ENCODE measurements around the gene PIGP.
"Not testable (repeated sequence)": the region's sequence is repeated elsewhere in the genome, so short reads cannot be mapped to it uniquely, and the experiment has no call there.

Gene PIGP

GRCh38 chr21:37075214-37075770 lies 2.4 kb upstream of the PIGP start:
- DNase-seq, result no peak

- DNase-seq, result no peak
These were observed 1.7 kb upstream of the PIGP start for GRCh38 chr21:37074546-37074945.

GRCh38 chr21:37074197-37074510 lies 1.3 kb upstream of the PIGP start:
- peak in 1 of 2 donors; percentile 3 for DNase-seq

GRCh38 chr21:37073417-37074196 lies 736 bp upstream of the PIGP start:
- peak; percentile 65 to 86 for DNase-seq

- peak; percentile 81 to 83 for DNase-seq
These were observed 440 bp downstream of the PIGP start for GRCh38 chr21:37072274-37072987.

- DNase-seq, result peak in 1 of 2 donors; percentile 5
These were observed 1.2 kb downstream of the PIGP start for GRCh38 chr21:37071561-37072273.

GRCh38 chr21:37065561-37066177 lies 7.2 kb downstream of the PIGP start:
- no peak for DNase-seq

- DNase-seq, result no peak
These were observed 8.0 kb downstream of the PIGP start for GRCh38 chr21:37064841-37065240.

- DNase-seq, result no peak
These were observed 9.4 kb downstream of the PIGP start for GRCh38 chr21:37063433-37063832.

- DNase-seq, result no peak
These were observed 10.3 kb downstream of the PIGP start for GRCh38 chr21:37062593-37062935.

- DNase-seq, result no peak
These were observed 10.8 kb downstream of the PIGP start for GRCh38 chr21:37061926-37062592.

- DNase-seq, result no peak
These were observed 12.6 kb downstream of the PIGP start for GRCh38 chr21:37060296-37060695.

- no peak for DNase-seq
These were observed 13.7 kb downstream of the PIGP start for GRCh38 chr21:37059181-37059580.

GRCh38 chr21:37058261-37058660 lies 14.6 kb downstream of the PIGP start:
- DNase-seq, result no peak

- no peak for DNase-seq
These were observed 15.3 kb downstream of the PIGP start for GRCh38 chr21:37057614-37058013.

GRCh38 chr21:37055271-37055855 lies 17.5 kb downstream of the PIGP start:
- no peak for DNase-seq

GRCh38 chr21:37049741-37050140 lies 23.1 kb downstream of the PIGP start:
- DNase-seq, result not testable (repeated sequence)

- DNase-seq, result no peak
These were observed 25.8 kb downstream of the PIGP start for GRCh38 chr21:37047079-37047478.

- DNase-seq, result no peak
These were observed 27.3 kb downstream of the PIGP start for GRCh38 chr21:37045556-37045955.

- DNase-seq, result peak; percentile 2 to 5
These were observed 27.7 kb downstream of the PIGP start for GRCh38 chr21:37045149-37045548.

GRCh38 chr21:37044643-37045042 lies 28.2 kb downstream of the PIGP start:
- DNase-seq, result no peak

- no peak for DNase-seq
These were observed 29.1 kb downstream of the PIGP start for GRCh38 chr21:37043818-37044217.
